Keratinocyte (primary cell): ENCODE data around the gene NR6A1. TPM values are rescaled to one million over a fixed set of nuclear protein-coding genes. Genes with fewer than 3 reads are reported as not detected.
A peak's percentile ranks its signal among the peaks of the same experiment; 100 is the strongest.

Source experiments
- DNase-seq: peaks from one replicate; pipeline ENCODE4 v3.0.0-alpha.2; 2011; ENCODE audit warnings: low read depth, missing footprints, low spot score
- FAIRE-seq: peaks from 2 replicates; lab custom pipeline; 2011; peaks lifted over from hg19 to GRCh38; lab: Jason Lieb, UNC
- H2AFZ ChIP-seq: 2 replicates; pipeline ENCODE4 v1.6.0; 2012; ENCODE audit warnings: low read length, control low read depth, inconsistent platforms; ENCODE audit not compliant: control insufficient read depth
- H3K27ac ChIP-seq: 2 replicates; pipeline ENCODE4 v1.5.1; 2011; ENCODE audit warnings: low read length; ENCODE audit not compliant: control insufficient read depth, insufficient read depth
- H3K27me3 ChIP-seq: 3 replicates; pipeline ENCODE4 v1.6.0; 2011; ENCODE audit warnings: low read length; ENCODE audit not compliant: control insufficient read depth, insufficient read depth; ENCODE audit errors: extremely low read depth
- H3K36me3 ChIP-seq, 2 experiments: 2 replicates in 1 of 2; 3 replicates in 1 of 2; pipeline ENCODE4 v1.5.1; 2011; ENCODE audit warnings: low read length in 2 of 2, mild to moderate bottlenecking in 1 of 2; ENCODE audit not compliant: control insufficient read depth in 2 of 2, insufficient read depth in 2 of 2; ENCODE audit errors: extremely low read depth in 1 of 2
- H3K4me1 ChIP-seq: 3 replicates; pipeline ENCODE4 v1.5.1; 2011; ENCODE audit warnings: low read length; ENCODE audit not compliant: control insufficient read depth, insufficient read depth; ENCODE audit errors: extremely low read depth
- H3K4me2 ChIP-seq: 3 replicates; pipeline ENCODE4 v1.6.0; 2011; ENCODE audit warnings: low read depth, low read length; ENCODE audit not compliant: control insufficient read depth, insufficient read depth; ENCODE audit errors: extremely low read depth
- H3K4me3 ChIP-seq, 3 experiments: fragments of 200-600 bp in 1 of 3; sonication (generic) in 1 of 3; 2 replicates in 2 of 3; 3 replicates in 1 of 3; pipeline ENCODE4 v1.5.1; 2011 to 2016; ENCODE audit warnings: low read length in 3 of 3, mild to moderate bottlenecking in 3 of 3, control low read depth in 2 of 3, inconsistent platforms in 1 of 3, low read depth in 1 of 3, mixed read lengths in 1 of 3, mixed run types in 1 of 3, moderate library complexity in 1 of 3; ENCODE audit not compliant: control insufficient read depth in 2 of 3, insufficient read depth in 2 of 3; ENCODE audit errors: extremely low read depth in 1 of 3
- H3K79me2 ChIP-seq: 2 replicates; pipeline ENCODE4 v1.6.0; 2012; ENCODE audit warnings: low read length; ENCODE audit not compliant: control insufficient read depth, insufficient read depth
- H3K9ac ChIP-seq: 3 replicates; pipeline ENCODE4 v1.6.0; 2011; ENCODE audit warnings: low read length; ENCODE audit not compliant: control insufficient read depth, insufficient read depth; ENCODE audit errors: extremely low read depth
- H3K9me1 ChIP-seq: 3 replicates; pipeline ENCODE4 v1.6.0; 2011; ENCODE audit warnings: low read length; ENCODE audit not compliant: control insufficient read depth, insufficient read depth; ENCODE audit errors: extremely low read depth
- H3K9me3 ChIP-seq: 2 replicates; pipeline ENCODE4 v1.5.1; 2012; ENCODE audit warnings: low read depth, low read length; ENCODE audit not compliant: control insufficient read depth
- H4K20me1 ChIP-seq: 3 replicates; pipeline ENCODE4 v1.6.0; 2011; ENCODE audit warnings: low read length; ENCODE audit not compliant: control insufficient read depth, insufficient read depth; ENCODE audit errors: extremely low read depth
- CTCF ChIP-seq, 3 experiments: IDR thresholded peaks in 1 of 3; conservative IDR thresholded peaks in 1 of 3; optimal IDR thresholded peaks in 1 of 3; 2 replicates in 2 of 3; 3 replicates in 1 of 3; pipeline versions ENCODE3 to v1.5.1; 2011; ENCODE audit warnings: low read length in 3 of 3, mild to moderate bottlenecking in 3 of 3, moderate library complexity in 2 of 3, control low read depth in 1 of 3, inconsistent platforms in 1 of 3; ENCODE audit not compliant: insufficient read depth in 2 of 3; ENCODE audit errors: extremely low read depth in 1 of 3
- EZH2 ChIP-seq: IDR thresholded peaks from one replicate; pipeline ENCODE4 v1.6.1; 2012; ENCODE audit warnings: inconsistent platforms, mild to moderate bottlenecking, low read length, moderate library complexity
- dilution Hi-C: fragments of 300-500 bp; cut with MboI; formaldehyde crosslinking; loops from one replicate; pipeline ENCODE4 v1.7.0; 2020; ENCODE audit warnings: low sequenced_read_pairs; ENCODE audit not compliant: extremely low pct_ligation_motif_present
- polyA plus RNA-seq, 5 experiments: library from polyadenylated mRNA; depleted of rRNA in 3 of 5; stranded (reverse) in 3 of 5; stranded (forward) in 1 of 5; unstranded in 1 of 5; fragments of >200 nt; gene quantifications; 1 replicate in 1 of 5; 2 replicates in 3 of 5; 3 replicates in 1 of 5; pipeline versions ENCODE4 v1.2.1 to v1.2.3, GENCODE V29; 2011 to 2012; ENCODE audit warnings: missing spikeins in 2 of 5, low read depth in 1 of 5, low replicate concordance in 1 of 5

NR6A1 gene
- polyA plus RNA-seq, 1 donor (not counting 4 experiments of a cell fraction or from before 2014, with no cell fraction given), result 1.8 TPM

GRCh38 chr9:124665391-124666058, 105.6 kb downstream of the NR6A1 start:
- DNase-seq (peak; percentile 49), FAIRE-seq (peak; percentile 79)
- Histone ChIP-seq H4K20me1 (no peaks in the 10 kb centered on the region), H3K27ac (peak overlapping the region; percentile 73), H3K4me2 (peak overlapping the region; percentile 52), H3K9me1 (no peaks in the 10 kb centered on the region), H3K9me3 (no peaks in the 10 kb centered on the region), H3K27me3 (no peaks in the 10 kb centered on the region), H2AFZ (peak overlapping the region; percentile 21), H3K79me2 (peaks cover 50% of the 10 kb centered on the region), H3K36me3 (no peaks in the 10 kb centered on the region), H3K9ac (no peak overlapping the region), H3K4me1 (peaks cover 27% of the 10 kb centered on the region), H3K4me3 (peak overlapping the region in 1 of 3 experiments; percentile 38)
- dilution Hi-C loops, result no loop called here
- TF ChIP-seq EZH2 (no peak), CTCF (optimal IDR thresholded peaks at IDR 0.05 in 1 of 3, IDR thresholded peaks at IDR 0.05 in 1 of 3, conservative IDR thresholded peaks at IDR 0.05 in 1 of 3; ENCODE audit: extremely low read depth in 1 of 3, insufficient read depth in 2 of 3, low read length in 3 of 3) (no peak)

GRCh38 chr9:124664143-124664542, 107.0 kb downstream of the NR6A1 start:
- Histone ChIP-seq H3K36me3 (no peaks in the 10 kb centered on the region), H2AFZ (no peak overlapping the region), H3K4me2 (no peak overlapping the region), H4K20me1 (no peaks in the 10 kb centered on the region), H3K4me3 (no peak overlapping the region), H3K9ac (no peak overlapping the region), H3K9me1 (no peaks in the 10 kb centered on the region), H3K27ac (no peak overlapping the region), H3K4me1 (peaks cover 27% of the 10 kb centered on the region), H3K79me2 (peaks cover 51% of the 10 kb centered on the region), H3K27me3 (no peaks in the 10 kb centered on the region), H3K9me3 (no peaks in the 10 kb centered on the region)
- DNase-seq (no peak), FAIRE-seq (no peak)
- TF ChIP-seq EZH2 (no peak), CTCF (optimal IDR thresholded peaks at IDR 0.05 in 1 of 3, IDR thresholded peaks at IDR 0.05 in 1 of 3, conservative IDR thresholded peaks at IDR 0.05 in 1 of 3; ENCODE audit: extremely low read depth in 1 of 3, insufficient read depth in 2 of 3, low read length in 3 of 3) (no peak)
- dilution Hi-C loops, result no loop called here
